Measurements from ENCODE around the gene MEIS3. TPM values are rescaled to one million over a fixed set of nuclear protein-coding genes. Genes with fewer than 3 reads are reported as not detected.

The MEIS3 gene
- total RNA-seq, 1 donor from 2014 or later: 104 TPM

GRCh38 chr19:47436712-47437401 is 17.5 kb upstream of the MEIS3 start:
- DNase-seq (ENCODE audit: low spot score in 2 of 2) (peak; percentile 76 to 77), FAIRE-seq (no peak)

GRCh38 chr19:47435883-47436417 is 16.6 kb upstream of the MEIS3 start:
- no peak for FAIRE-seq
- no peak for DNase-seq (ENCODE audit: low spot score in 2 of 2)

GRCh38 chr19:47435196-47435595 is 15.9 kb upstream of the MEIS3 start:
- FAIRE-seq (no peak), DNase-seq (ENCODE audit: low spot score in 2 of 2) (no peak)

- DNase-seq (ENCODE audit: low spot score in 2 of 2) (no peak), FAIRE-seq (no peak)
These were observed 14.8 kb upstream of the MEIS3 start for GRCh38 chr19:47434088-47434487.

GRCh38 chr19:47433121-47433520 is 13.8 kb upstream of the MEIS3 start:
- DNase-seq (ENCODE audit: low spot score in 2 of 2) (no peak), FAIRE-seq (no peak)

GRCh38 chr19:47432499-47432898 is 13.2 kb upstream of the MEIS3 start:
- FAIRE-seq (no peak), DNase-seq (ENCODE audit: low spot score in 2 of 2) (no peak)

- DNase-seq (ENCODE audit: low spot score in 2 of 2): no peak
- FAIRE-seq: no peak
These were observed 12.8 kb upstream of the MEIS3 start for GRCh38 chr19:47432091-47432490.

GRCh38 chr19:47430041-47430802 is 10.9 kb upstream of the MEIS3 start:
- DNase-seq (ENCODE audit: low spot score in 2 of 2) (no peak), FAIRE-seq (no peak)

GRCh38 chr19:47429140-47429793 is 9.9 kb upstream of the MEIS3 start:
- FAIRE-seq (no peak), DNase-seq (ENCODE audit: low spot score in 2 of 2) (no peak)

GRCh38 chr19:47428177-47428894 is 9.0 kb upstream of the MEIS3 start:
- FAIRE-seq: no peak

GRCh38 chr19:47427241-47428176 is 8.2 kb upstream of the MEIS3 start:
- DNase-seq (ENCODE audit: low spot score in 2 of 2): peak; percentile 68
- no peak for FAIRE-seq

More at GRCh38 chr19:47428177-47428894, 9.0 kb upstream of the MEIS3 start:
- peak; percentile 85 to 86 for DNase-seq (ENCODE audit: low spot score in 2 of 2)

- no peak for FAIRE-seq
These were observed 4.0 kb upstream of the MEIS3 start for GRCh38 chr19:47423203-47423882.

GRCh38 chr19:47422417-47423163 is 3.3 kb upstream of the MEIS3 start:
- DNase-seq (ENCODE audit: low spot score in 2 of 2) (no peak), FAIRE-seq (no peak)

More at GRCh38 chr19:47423203-47423882, 4.0 kb upstream of the MEIS3 start:
- DNase-seq (ENCODE audit: low spot score in 2 of 2): no peak

- DNase-seq (ENCODE audit: low spot score in 2 of 2) (no peak), FAIRE-seq (no peak)
These were observed 2.6 kb upstream of the MEIS3 start for GRCh38 chr19:47421844-47422395.

GRCh38 chr19:47421244-47421786 is 2.0 kb upstream of the MEIS3 start:
- no peak for FAIRE-seq

GRCh38 chr19:47419789-47420188 is 462 bp upstream of the MEIS3 start:
- FAIRE-seq (no peak), DNase-seq (ENCODE audit: low spot score in 2 of 2) (no peak)

More at GRCh38 chr19:47421244-47421786, 2.0 kb upstream of the MEIS3 start:
- DNase-seq (ENCODE audit: low spot score in 2 of 2): no peak

- DNase-seq (ENCODE audit: low spot score in 2 of 2) (no peak), FAIRE-seq (no peak)
These were observed 666 bp downstream of the MEIS3 start for GRCh38 chr19:47418692-47419029.
